GM18909 (cell line): ENCODE data around the gene SHC3.

Experiments
- ATAC-seq: cut with Tn5 transposase; IDR thresholded peaks from one replicate; pipeline ENCODE4 v1.9.1; 2021; ENCODE audit warnings: mild to moderate bottlenecking; ENCODE audit not compliant: unreplicated experiment, poor library complexity

Gene SHC3

GRCh38 chr9:89036383-89036782, 142.2 kb downstream of the SHC3 start:
- no peak for ATAC-seq

- ATAC-seq, result no peak
These were observed 146.0 kb downstream of the SHC3 start for GRCh38 chr9:89032661-89033060.

- no peak for ATAC-seq
These were observed 146.4 kb downstream of the SHC3 start for GRCh38 chr9:89032173-89032572.

GRCh38 chr9:89029788-89030187, 148.8 kb downstream of the SHC3 start:
- no peak for ATAC-seq

GRCh38 chr9:89026876-89027275, 151.7 kb downstream of the SHC3 start:
- no peak for ATAC-seq

GRCh38 chr9:89025553-89025952, 153.1 kb downstream of the SHC3 start:
- ATAC-seq, result no peak

GRCh38 chr9:89024727-89025126, 153.9 kb downstream of the SHC3 start:
- ATAC-seq, result no peak

- ATAC-seq, result no peak
These were observed 154.9 kb downstream of the SHC3 start for GRCh38 chr9:89023740-89024139.

- no peak for ATAC-seq
These were observed 155.7 kb downstream of the SHC3 start for GRCh38 chr9:89022902-89023301.

GRCh38 chr9:89022001-89022759, 156.4 kb downstream of the SHC3 start:
- no peak for ATAC-seq

GRCh38 chr9:89021154-89021803, 157.3 kb downstream of the SHC3 start:
- ATAC-seq, result no peak

- ATAC-seq, result no peak
These were observed 157.9 kb downstream of the SHC3 start for GRCh38 chr9:89020754-89021153.

- ATAC-seq, result no peak
These were observed 163.3 kb downstream of the SHC3 start for GRCh38 chr9:89015336-89015735.

- no peak for ATAC-seq
These were observed 164.5 kb downstream of the SHC3 start for GRCh38 chr9:89014153-89014552.

GRCh38 chr9:89013660-89014059, 165.0 kb downstream of the SHC3 start:
- no peak for ATAC-seq

- ATAC-seq, result no peak
These were observed 166.2 kb downstream of the SHC3 start for GRCh38 chr9:89012294-89013042.

- ATAC-seq, result no peak
These were observed 166.9 kb downstream of the SHC3 start for GRCh38 chr9:89011683-89012082.

- no peak for ATAC-seq
These were observed 168.0 kb downstream of the SHC3 start for GRCh38 chr9:89010526-89011111.

GRCh38 chr9:89010056-89010455, 168.6 kb downstream of the SHC3 start:
- no peak for ATAC-seq

- no peak for ATAC-seq
These were observed 169.1 kb downstream of the SHC3 start for GRCh38 chr9:89009546-89009840.
